ENCODE data around the gene LARP1.

The LARP1 gene

GRCh38 chr5:154837009-154837901 is 82.1 kb downstream of the LARP1 start:
- Histone ChIP-seq H3K36me3 (no peaks in the 10 kb centered on the region), H3K27ac (no peak overlapping the region), H3K9me3 (ENCODE audit: severe bottlenecking) (no peaks in the 10 kb centered on the region), H3K4me3 (ENCODE audit: low read depth, low read length) (no peak overlapping the region), H3K27me3 (ENCODE audit: insufficient read depth, low read depth, severe bottlenecking) (no peaks in the 10 kb centered on the region)
- no peak for DNase-seq
- no peak for TF ChIP-seq CTCF (IDR thresholded peaks at IDR 0.05; ENCODE audit: low read depth, low read length)

- TF ChIP-seq CTCF (IDR thresholded peaks at IDR 0.05; ENCODE audit: low read depth, low read length), result no peak
- Histone ChIP-seq H3K27me3 (ENCODE audit: insufficient read depth, low read depth, severe bottlenecking) (no peaks in the 10 kb centered on the region), H3K9me3 (ENCODE audit: severe bottlenecking) (no peaks in the 10 kb centered on the region), H3K4me3 (ENCODE audit: low read depth, low read length) (no peak overlapping the region), H3K36me3 (no peaks in the 10 kb centered on the region), H3K27ac (no peak overlapping the region)
- DNase-seq, result no peak
Observed at GRCh38 chr5:154840435-154841272, 85.5 kb downstream of the LARP1 start.

- H3K4me3 ChIP-seq (ENCODE audit: low read depth, low read length), result no peak overlapping the region
- no peaks in the 10 kb centered on the region for H3K36me3 ChIP-seq
- H3K9me3 ChIP-seq (ENCODE audit: severe bottlenecking), result no peaks in the 10 kb centered on the region
- no peaks in the 10 kb centered on the region for H3K27me3 ChIP-seq (ENCODE audit: insufficient read depth, low read depth, severe bottlenecking)
- no peak for TF ChIP-seq CTCF (IDR thresholded peaks at IDR 0.05; ENCODE audit: low read depth, low read length)
- DNase-seq, result no peak
- no peak overlapping the region for H3K27ac ChIP-seq
Observed at GRCh38 chr5:154841273-154841661, 86.1 kb downstream of the LARP1 start.

GRCh38 chr5:154842689-154843530 is 87.7 kb downstream of the LARP1 start:
- TF ChIP-seq CTCF (IDR thresholded peaks at IDR 0.05; ENCODE audit: low read depth, low read length), result no peak
- H3K27me3 ChIP-seq (ENCODE audit: insufficient read depth, low read depth, severe bottlenecking), result no peaks in the 10 kb centered on the region
- no peaks in the 10 kb centered on the region for H3K9me3 ChIP-seq (ENCODE audit: severe bottlenecking)
- H3K36me3 ChIP-seq, result no peaks in the 10 kb centered on the region
- no peak overlapping the region for H3K27ac ChIP-seq
- no peak for DNase-seq
- H3K4me3 ChIP-seq (ENCODE audit: low read depth, low read length), result no peak overlapping the region

GRCh38 chr5:154844809-154845208 is 89.6 kb downstream of the LARP1 start:
- Histone ChIP-seq H3K36me3 (no peaks in the 10 kb centered on the region), H3K4me3 (ENCODE audit: low read depth, low read length) (no peak overlapping the region), H3K27me3 (ENCODE audit: insufficient read depth, low read depth, severe bottlenecking) (no peaks in the 10 kb centered on the region), H3K27ac (no peak overlapping the region), H3K9me3 (ENCODE audit: severe bottlenecking) (no peaks in the 10 kb centered on the region)
- TF ChIP-seq CTCF (IDR thresholded peaks at IDR 0.05; ENCODE audit: low read depth, low read length), result no peak
- DNase-seq, result no peak
